Karpas-422 (cell line): ENCODE measurements around the gene ALDH3A2. TPM values are rescaled to one million over a fixed set of nuclear protein-coding genes. Genes with fewer than 3 reads are reported as not detected.

Source experiments
- DNase-seq: peaks from one replicate; pipeline ENCODE4 v3.0.0-alpha.2; 2015
- H2AFZ ChIP-seq: fragments of 200-600 bp; sonication (generic); 2 replicates; pipeline ENCODE4 v1.6.1; 2014; ENCODE audit warnings: antibody characterized with exemption, low read length, mixed read lengths
- H3K27ac ChIP-seq: fragments of 200-600 bp; sonication (generic); 2 replicates; pipeline ENCODE4 v1.5.1; 2014; ENCODE audit warnings: mild to moderate bottlenecking, low read length, moderate library complexity
- H3K27me3 ChIP-seq: fragments of 200-600 bp; sonication (generic); 2 replicates; pipeline ENCODE4 v1.6.1; 2014; ENCODE audit warnings: low read length, mixed read lengths
- H3K36me3 ChIP-seq: fragments of 200-600 bp; sonication (generic); 2 replicates; pipeline ENCODE4 v1.6.1; 2014; ENCODE audit warnings: low read length, mixed read lengths; ENCODE audit not compliant: insufficient read depth
- H3K4me1 ChIP-seq: fragments of 200-600 bp; sonication (generic); 2 replicates; pipeline ENCODE4 v1.6.1; 2014; ENCODE audit warnings: mild to moderate bottlenecking, low read length, mixed read lengths
- H3K4me2 ChIP-seq: fragments of 200-600 bp; sonication (generic); 2 replicates; pipeline ENCODE4 v1.6.1; 2014; ENCODE audit warnings: low read length, low read depth, mild to moderate bottlenecking; ENCODE audit not compliant: poor library complexity, severe bottlenecking
- H3K4me3 ChIP-seq: fragments of 200-600 bp; sonication (generic); 2 replicates; pipeline ENCODE4 v1.5.1; 2014; ENCODE audit warnings: mild to moderate bottlenecking, antibody characterized with exemption, low read length, mixed read lengths
- H3K79me2 ChIP-seq: fragments of 200-600 bp; sonication (generic); 2 replicates; pipeline ENCODE4 v1.6.1; 2014; ENCODE audit warnings: mild to moderate bottlenecking, low read length, mixed read lengths
- H3K9ac ChIP-seq: fragments of 200-600 bp; sonication (generic); 2 replicates; pipeline ENCODE4 v1.6.0; 2014; ENCODE audit warnings: low read length
- H3K9me2 ChIP-seq: fragments of 200-600 bp; sonication (generic), shearing (Covaris generic); replicated peaks from 2 replicates; pipeline ENCODE4 v1.6.0; 2014; ENCODE audit warnings: mild to moderate bottlenecking, low read length, moderate library complexity; ENCODE audit not compliant: insufficient read depth
- H3K9me3 ChIP-seq: fragments of 300-700, 200-600 bp; sonication (generic); 2 replicates; pipeline ENCODE4 v1.6.1; 2014; ENCODE audit warnings: low read length, mixed read lengths
- H4K20me1 ChIP-seq: fragments of 200-600 bp; sonication (generic); 2 replicates; pipeline ENCODE4 v1.6.1; 2014; ENCODE audit warnings: mild to moderate bottlenecking, antibody characterized with exemption, low read length, low read depth; ENCODE audit not compliant: insufficient read depth
- total RNA-seq: library from RNA; depleted of rRNA; stranded (reverse); fragments of >200 nt; shearing (Covaris generic); gene quantifications from 2 replicates; pipeline ENCODE4 v1.2.3, GENCODE V29; 2014; ENCODE audit warnings: low replicate concordance; rRNA removed

Gene ALDH3A2
- 2.0 and 7.5 TPM in 2 replicates for total RNA-seq

DNA sequence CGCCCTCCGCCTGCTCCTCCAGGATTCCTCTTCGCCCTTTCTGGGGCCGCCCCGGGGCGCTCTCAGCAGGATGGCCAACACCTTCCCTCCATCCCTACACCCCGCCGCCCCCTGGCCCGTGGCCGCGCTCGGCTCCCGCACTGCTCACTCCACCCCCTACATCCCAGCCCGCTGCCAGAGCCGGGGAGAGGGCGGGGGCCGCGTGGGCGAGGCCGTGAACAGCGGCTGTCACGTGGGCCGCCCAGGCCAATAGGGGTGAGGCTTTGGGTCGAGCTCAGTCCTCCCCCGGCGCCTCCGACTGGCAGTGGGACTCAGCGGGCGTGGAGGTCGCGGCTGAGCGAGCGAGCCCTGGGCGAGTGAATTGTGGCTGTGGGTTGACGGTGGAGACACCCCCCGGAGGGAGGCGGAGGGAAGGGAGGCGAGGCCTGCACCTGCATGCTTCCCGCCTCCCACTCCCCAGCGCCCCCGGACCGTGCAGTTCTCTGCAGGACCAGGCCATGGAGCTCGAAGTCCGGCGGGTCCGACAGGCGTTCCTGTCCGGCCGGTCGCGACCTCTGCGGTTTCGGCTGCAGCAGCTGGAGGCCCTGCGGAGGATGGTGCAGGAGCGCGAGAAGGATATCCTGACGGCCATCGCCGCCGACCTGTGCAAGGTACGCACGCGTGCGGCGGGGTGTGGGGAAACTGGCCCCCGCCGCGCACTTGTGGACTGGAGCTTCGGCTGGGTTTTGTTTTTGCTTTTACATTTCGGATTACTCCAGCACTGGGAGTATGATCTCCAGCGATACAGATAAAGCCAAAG lies at the start of gene ALDH3A2:
ALDH3A2 (plus strand) TSS at position 277 of the 799 bp plus-strand sequence; CDS start at position 498, 221 bp downstream.
- no peaks in the 10 kb centered on the region for H3K9me2 ChIP-seq
- H3K9me3 ChIP-seq: no peaks in the 10 kb centered on the region
- no peaks in the 10 kb centered on the region for H3K36me3 ChIP-seq
- H3K27me3 ChIP-seq: no peaks in the 10 kb centered on the region
- H3K27ac ChIP-seq: no peak within 1 kb of the TSS
- peak; percentile 83 for DNase-seq
- H3K9ac ChIP-seq: peak within 1 kb of the TSS; percentile 64
- peak within 1 kb of the TSS; percentile 69 for H3K4me2 ChIP-seq
- 0 out of 2 replicates have a peak, but pooled peaks cover 2% of the 10 kb centered on the region for H4K20me1 ChIP-seq
- no peaks in the 10 kb centered on the region for H3K79me2 ChIP-seq
- peak within 1 kb of the TSS; percentile 64 for H3K4me3 ChIP-seq
- H3K4me1 ChIP-seq: peaks cover 18% of the 10 kb centered on the region
- peak within 1 kb of the TSS; percentile 90 for H2AFZ ChIP-seq

DNA sequence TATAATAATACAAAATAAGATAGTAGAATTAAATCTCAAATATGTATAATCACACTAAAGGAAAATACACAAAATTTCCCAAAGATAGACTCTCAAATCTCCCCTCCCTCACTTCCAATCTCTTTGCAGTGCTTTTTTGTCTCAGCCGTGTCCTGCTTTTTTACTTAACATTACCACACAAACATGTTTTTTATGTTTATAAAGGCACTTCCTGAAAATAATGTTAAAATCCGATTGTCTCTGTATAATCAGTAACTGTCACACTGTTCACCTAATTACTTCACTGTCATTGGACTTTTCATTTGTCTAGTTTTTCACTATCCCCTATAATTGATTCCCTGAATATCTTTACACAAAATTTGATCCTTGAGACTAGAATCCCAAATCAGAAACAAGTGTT lies 38.2 kb upstream of the ALDH3A2 start:
- H3K9me2 ChIP-seq: no peaks in the 10 kb centered on the region
- DNase-seq: peak; percentile 9
- H4K20me1 ChIP-seq: no peaks in the 10 kb centered on the region
- no peak overlapping the region for H2AFZ ChIP-seq
- no peaks in the 10 kb centered on the region for H3K36me3 ChIP-seq
- H3K4me1 ChIP-seq: no peaks in the 10 kb centered on the region
- no peaks in the 10 kb centered on the region for H3K9me3 ChIP-seq
- H3K79me2 ChIP-seq: no peaks in the 10 kb centered on the region
- H3K4me2 ChIP-seq: no peak overlapping the region
- H3K9ac ChIP-seq: no peak overlapping the region
- no peaks in the 10 kb centered on the region for H3K27me3 ChIP-seq
- H3K27ac ChIP-seq: no peak overlapping the region
- H3K4me3 ChIP-seq: no peak overlapping the region

DNA sequence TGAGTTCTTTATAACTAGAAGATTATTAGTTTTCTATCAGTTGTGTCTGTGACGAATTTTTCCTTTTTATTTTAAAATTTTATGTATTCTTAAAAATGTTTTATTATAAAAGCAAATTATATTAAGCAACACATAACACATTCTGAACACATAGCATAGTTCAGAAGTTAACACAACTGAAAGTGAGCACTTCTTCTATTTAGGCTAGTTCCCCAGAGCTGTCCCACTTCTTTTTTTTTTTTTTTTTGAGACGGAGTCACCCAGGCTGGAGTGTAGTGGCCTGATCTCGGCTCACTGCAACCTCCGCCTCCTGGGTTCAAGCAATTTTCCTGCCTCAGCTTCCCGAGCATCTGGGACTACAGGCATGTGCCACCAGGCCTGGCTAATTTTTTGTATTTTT lies 37.7 kb upstream of the ALDH3A2 start:
- H3K27me3 ChIP-seq: no peaks in the 10 kb centered on the region
- no peaks in the 10 kb centered on the region for H3K79me2 ChIP-seq
- H3K4me3 ChIP-seq: no peak overlapping the region
- no peaks in the 10 kb centered on the region for H3K4me1 ChIP-seq
- H2AFZ ChIP-seq: no peak overlapping the region
- H3K9ac ChIP-seq: no peak overlapping the region
- peak; percentile 41 for DNase-seq
- no peaks in the 10 kb centered on the region for H3K9me3 ChIP-seq
- no peaks in the 10 kb centered on the region for H4K20me1 ChIP-seq
- H3K36me3 ChIP-seq: no peaks in the 10 kb centered on the region
- H3K9me2 ChIP-seq: no peaks in the 10 kb centered on the region
- no peak overlapping the region for H3K27ac ChIP-seq
- H3K4me2 ChIP-seq: no peak overlapping the region

DNA sequence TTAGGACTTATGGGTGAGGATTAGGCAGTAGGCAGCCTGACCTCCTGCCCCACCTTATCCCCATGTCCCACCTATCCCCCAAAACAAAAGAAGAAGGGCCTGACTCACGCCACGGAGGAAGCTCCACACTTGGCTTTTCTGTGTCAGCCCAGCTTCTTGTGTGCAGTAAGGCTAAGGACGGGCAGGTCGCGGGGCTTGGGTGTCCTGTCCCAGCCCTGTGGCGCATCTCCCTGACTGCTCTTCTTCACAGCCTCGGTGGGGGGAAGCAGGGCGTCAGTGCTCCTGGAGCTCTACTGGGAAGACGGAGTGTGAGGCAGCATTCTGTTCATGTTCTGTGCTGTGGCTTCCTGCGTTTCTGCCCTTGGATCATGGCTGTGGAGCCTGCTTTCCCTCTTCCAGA lies 34.6 kb upstream of the ALDH3A2 start:
- Histone ChIP-seq H3K9me3 (peaks cover 14% of the 10 kb centered on the region), H3K4me3 (no peak overlapping the region), H3K36me3 (no peaks in the 10 kb centered on the region), H3K9ac (no peak overlapping the region), H3K4me2 (no peak overlapping the region), H3K27ac (no peak overlapping the region), H3K27me3 (no peaks in the 10 kb centered on the region; the same call in 1 of the 2 replicates), H3K9me2 (no peaks in the 10 kb centered on the region), H2AFZ (no peak overlapping the region), H3K4me1 (no peaks in the 10 kb centered on the region), H3K79me2 (no peaks in the 10 kb centered on the region), H4K20me1 (no peaks in the 10 kb centered on the region)
- no peak for DNase-seq

DNA sequence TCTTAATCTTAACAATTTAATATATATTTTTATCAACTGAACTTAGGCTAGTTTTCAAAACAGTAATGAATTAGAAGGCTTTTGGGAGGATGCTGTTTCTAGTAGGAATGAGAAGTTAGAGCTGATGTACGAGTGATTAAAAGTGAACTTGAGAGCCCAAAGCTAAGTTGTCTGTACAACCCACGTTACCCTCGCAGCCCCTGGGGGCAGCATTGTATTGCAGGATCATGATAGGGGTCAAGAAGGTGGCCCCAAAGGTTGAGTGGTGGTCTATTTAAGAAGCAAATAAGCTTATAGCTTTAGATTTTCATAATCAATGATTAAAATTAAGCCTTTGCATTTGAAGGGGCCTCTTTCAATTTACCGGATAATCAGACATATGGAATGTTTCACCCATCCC lies 33.7 kb upstream of the ALDH3A2 start:
- DNase-seq: no peak
- no peaks in the 10 kb centered on the region; the same call in 1 of the 2 replicates for H3K27me3 ChIP-seq
- no peak overlapping the region for H2AFZ ChIP-seq

DNA sequence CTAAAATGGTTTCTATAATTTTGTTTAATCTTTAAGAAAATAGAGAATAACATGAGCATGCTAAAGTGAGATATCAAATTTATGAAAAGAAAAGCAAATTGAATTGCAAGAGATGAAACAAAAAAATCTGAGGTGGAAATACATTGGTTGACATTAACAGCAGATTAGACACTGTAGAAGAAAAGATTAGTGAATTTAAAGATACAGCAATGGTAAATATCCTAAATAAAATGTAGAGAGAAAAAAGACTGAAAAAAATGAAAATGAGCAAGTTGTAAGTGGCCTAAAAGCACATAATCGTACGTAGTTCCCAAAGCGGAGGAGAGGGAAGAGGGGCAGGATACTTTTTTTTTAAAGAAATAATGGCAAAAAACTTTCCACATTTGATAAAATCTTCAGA lies 30.5 kb upstream of the ALDH3A2 start:
- Histone ChIP-seq H3K79me2 (no peaks in the 10 kb centered on the region), H3K36me3 (no peaks in the 10 kb centered on the region), H3K4me2 (no peak overlapping the region), H3K27me3 (no peaks in the 10 kb centered on the region; the same call in 1 of the 2 replicates), H4K20me1 (no peaks in the 10 kb centered on the region), H3K9me2 (no peaks in the 10 kb centered on the region), H2AFZ (no peak overlapping the region), H3K4me3 (no peak overlapping the region), H3K9ac (no peak overlapping the region), H3K9me3 (peaks cover 24% of the 10 kb centered on the region), H3K4me1 (no peaks in the 10 kb centered on the region), H3K27ac (no peak overlapping the region)
- peak; percentile 5 for DNase-seq

More for the DNA sequence above, 33.7 kb upstream of the ALDH3A2 start:
- Histone ChIP-seq H3K9me2 (no peaks in the 10 kb centered on the region), H3K79me2 (no peaks in the 10 kb centered on the region), H3K36me3 (no peaks in the 10 kb centered on the region), H3K27ac (no peak overlapping the region), H3K4me3 (no peak overlapping the region), H3K4me1 (no peaks in the 10 kb centered on the region), H3K9me3 (peaks cover 21% of the 10 kb centered on the region), H4K20me1 (no peaks in the 10 kb centered on the region), H3K9ac (no peak overlapping the region), H3K4me2 (no peak overlapping the region)

DNA sequence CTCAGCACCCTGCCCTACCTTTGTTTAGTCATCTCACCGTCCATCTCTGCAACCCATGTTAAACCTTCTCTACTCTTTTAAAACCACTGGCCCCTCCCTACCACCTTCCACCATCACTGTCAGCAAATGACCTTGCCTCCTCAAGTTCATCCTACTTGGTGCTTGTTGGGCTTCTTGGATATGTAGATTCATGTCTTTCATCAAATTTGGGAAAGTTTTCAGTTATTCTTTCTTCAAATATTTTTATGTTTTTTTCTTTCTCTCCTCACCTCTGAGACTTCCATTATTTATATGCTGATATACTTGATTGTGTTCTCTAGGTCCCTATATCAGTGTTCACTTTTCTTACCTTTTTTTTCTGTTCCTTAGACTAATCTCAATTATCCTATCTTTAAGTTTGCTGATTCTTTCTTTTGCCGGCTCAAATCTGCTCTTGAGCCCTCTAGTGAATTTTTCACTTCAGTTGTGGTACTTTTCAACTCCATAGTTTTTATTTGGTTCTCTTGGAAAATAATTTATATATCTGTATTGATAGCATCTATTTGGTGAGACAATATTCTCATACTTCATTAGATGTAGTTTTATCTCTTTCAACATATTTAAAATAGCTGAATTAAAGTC lies 28.7 kb upstream of the ALDH3A2 start:
- Histone ChIP-seq H3K4me2 (no peak overlapping the region), H3K79me2 (no peaks in the 10 kb centered on the region), H3K9ac (no peak overlapping the region), H3K9me3 (peaks cover 24% of the 10 kb centered on the region), H3K27ac (no peak overlapping the region), H3K4me3 (no peak overlapping the region), H4K20me1 (no peaks in the 10 kb centered on the region), H3K27me3 (no peaks in the 10 kb centered on the region; the same call in 1 of the 2 replicates), H3K36me3 (no peaks in the 10 kb centered on the region), H3K9me2 (no peaks in the 10 kb centered on the region), H3K4me1 (no peaks in the 10 kb centered on the region), H2AFZ (no peak overlapping the region)
- peak; percentile 33 for DNase-seq

DNA sequence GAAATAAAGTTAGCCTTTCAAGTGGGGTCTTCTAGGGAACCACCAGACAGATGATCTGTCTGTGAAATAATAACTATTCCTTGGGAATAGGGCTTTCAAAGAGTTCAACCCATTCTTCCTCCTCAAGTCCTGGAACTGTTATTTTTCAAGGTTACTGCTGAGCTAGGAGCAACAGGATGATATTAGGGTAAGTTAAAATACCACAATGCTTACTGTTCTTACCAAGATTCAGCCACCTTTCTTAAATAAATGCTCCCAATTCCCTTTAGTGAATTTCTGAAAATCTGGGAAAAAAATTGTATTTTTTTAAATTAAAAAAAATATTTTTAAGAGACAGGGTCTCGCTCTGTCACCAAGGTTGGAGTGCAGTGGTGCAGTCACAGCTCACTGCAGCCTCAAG lies 26.9 kb upstream of the ALDH3A2 start:
- no peak overlapping the region for H2AFZ ChIP-seq
- no peak overlapping the region for H3K4me2 ChIP-seq
- DNase-seq: no peak
- H3K9me3 ChIP-seq: peaks cover 24% of the 10 kb centered on the region
- no peaks in the 10 kb centered on the region for H3K9me2 ChIP-seq
- H3K36me3 ChIP-seq: no peaks in the 10 kb centered on the region
- H3K27ac ChIP-seq: no peak overlapping the region
- H3K9ac ChIP-seq: no peak overlapping the region
- H3K27me3 ChIP-seq: no peaks in the 10 kb centered on the region; the same call in 1 of the 2 replicates
- H3K4me1 ChIP-seq: no peaks in the 10 kb centered on the region
- H3K4me3 ChIP-seq: no peak overlapping the region
- no peaks in the 10 kb centered on the region for H3K79me2 ChIP-seq
- no peaks in the 10 kb centered on the region for H4K20me1 ChIP-seq
